Astrocyte (in vitro differentiated cells and primary cell): Measurements from ENCODE around the gene TBC1D5.

ENCODE experiments used
- EZH2 ChIP-seq: IDR thresholded peaks from 2 replicates; pipeline ENCODE4 v1.6.1; 2012; ENCODE audit warnings: mild to moderate bottlenecking, low read length, inconsistent platforms; ENCODE audit not compliant: insufficient read depth
- TF ChIP-seq, protein P1 (sequence below): IDR thresholded peaks from 2 replicates; pipeline ENCODE4 v1.5.1; 2011; ENCODE audit warnings: low read depth, mild to moderate bottlenecking, inconsistent platforms, low read length, moderate library complexity; ENCODE audit not compliant: insufficient read depth

DNA sequence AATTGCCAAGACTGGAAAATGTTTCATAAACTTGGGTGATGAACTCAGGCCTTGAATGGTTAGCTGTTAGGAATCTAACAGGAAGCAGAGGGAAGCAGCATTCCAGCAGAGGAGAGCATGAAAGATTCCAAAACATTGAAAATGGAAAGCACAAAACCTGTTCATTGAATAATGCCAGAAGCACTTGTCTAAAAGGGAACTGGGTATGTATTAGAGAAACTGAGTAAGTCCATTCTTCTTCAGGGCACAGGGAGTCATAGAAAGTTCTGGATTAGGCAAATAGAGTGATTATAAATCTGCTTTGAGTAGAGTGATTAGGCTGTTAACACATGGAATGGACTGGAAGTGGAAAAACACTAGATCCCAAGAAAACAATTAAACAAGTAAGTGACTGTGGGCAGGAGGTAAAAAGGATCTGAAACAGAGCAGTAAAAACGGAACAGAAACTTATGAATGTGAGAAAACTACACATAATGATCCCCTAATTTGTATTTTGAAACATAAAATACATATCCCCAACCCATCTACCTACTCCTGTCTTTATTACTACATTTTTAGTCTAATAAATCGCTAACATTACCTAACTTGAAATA lies 343.4 kb downstream of the TBC1D5 start:
- TF ChIP-seq, protein P1, sequence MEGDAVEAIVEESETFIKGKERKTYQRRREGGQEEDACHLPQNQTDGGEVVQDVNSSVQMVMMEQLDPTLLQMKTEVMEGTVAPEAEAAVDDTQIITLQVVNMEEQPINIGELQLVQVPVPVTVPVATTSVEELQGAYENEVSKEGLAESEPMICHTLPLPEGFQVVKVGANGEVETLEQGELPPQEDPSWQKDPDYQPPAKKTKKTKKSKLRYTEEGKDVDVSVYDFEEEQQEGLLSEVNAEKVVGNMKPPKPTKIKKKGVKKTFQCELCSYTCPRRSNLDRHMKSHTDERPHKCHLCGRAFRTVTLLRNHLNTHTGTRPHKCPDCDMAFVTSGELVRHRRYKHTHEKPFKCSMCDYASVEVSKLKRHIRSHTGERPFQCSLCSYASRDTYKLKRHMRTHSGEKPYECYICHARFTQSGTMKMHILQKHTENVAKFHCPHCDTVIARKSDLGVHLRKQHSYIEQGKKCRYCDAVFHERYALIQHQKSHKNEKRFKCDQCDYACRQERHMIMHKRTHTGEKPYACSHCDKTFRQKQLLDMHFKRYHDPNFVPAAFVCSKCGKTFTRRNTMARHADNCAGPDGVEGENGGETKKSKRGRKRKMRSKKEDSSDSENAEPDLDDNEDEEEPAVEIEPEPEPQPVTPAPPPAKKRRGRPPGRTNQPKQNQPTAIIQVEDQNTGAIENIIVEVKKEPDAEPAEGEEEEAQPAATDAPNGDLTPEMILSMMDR: no peak
- no peak for TF ChIP-seq EZH2
